ENCODE measurements around the gene AMPD2. TPM values are rescaled to one million over a fixed set of nuclear protein-coding genes. Genes with fewer than 3 reads are reported as not detected.

AMPD2 gene
- total RNA-seq, 4 donors from 2014 or later = 21.3 to 59.7 (median 39.0) TPM

DNA sequence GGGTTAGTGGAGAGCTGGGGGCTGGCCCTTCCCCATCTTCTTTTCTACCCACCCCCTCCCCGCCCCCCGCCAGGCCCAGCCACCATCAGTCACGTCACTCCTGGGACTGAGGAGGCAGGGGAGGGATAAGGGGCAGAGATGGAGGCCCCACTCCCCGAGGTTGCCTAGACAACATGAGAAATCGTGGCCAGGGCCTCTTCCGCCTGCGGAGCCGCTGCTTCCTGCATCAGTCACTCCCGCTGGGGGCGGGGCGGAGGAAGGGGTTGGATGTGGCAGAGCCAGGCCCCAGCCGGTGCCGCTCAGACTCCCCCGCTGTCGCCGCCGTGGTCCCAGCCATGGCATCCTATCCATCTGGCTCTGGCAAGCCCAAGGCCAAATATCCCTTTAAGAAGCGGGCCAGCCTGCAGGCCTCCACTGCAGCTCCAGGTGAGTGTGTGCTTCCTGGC is 1.2 kb downstream of the AMPD2 start:
- Histone ChIP-seq H3K9me3 (no peaks in the 10 kb centered on the region), H3K4me3 (peak overlapping the region; percentile 55 to 60 (median 56)), H3K27ac (peak overlapping the region; percentile 83 to 89 (median 84)), H3K27me3 (no peaks in the 10 kb centered on the region), H3K36me3 (no peaks in the 10 kb centered on the region), H3K4me1 (peaks cover 9 to 48% (median 30%) of the 10 kb centered on the region in 4 donors)
- TF ChIP-seq EP300 (IDR thresholded peaks at IDR 0.05; ENCODE audit: low read depth) = no peak
- TF ChIP-seq POLR2AphosphoS5 (IDR thresholded peaks at IDR 0.05) = peak; percentile 34 to 60 (median 36)
- in situ Hi-C loops (cut with MboI; ENCODE audit: low pct_ligation_motif_present in 1 of 4, low pct_unique_long_range_greater_than_20kb in 1 of 4, low sequenced_read_pairs in 3 of 4) = loop anchor here in 2 of 4 donors (5.0 to 10.0 kb wide), 2 partner anchors 74 to 76 kb away; partner anchors contain the start of gene GNAI3 (in 2 of the 2)
- 0% methylated on average over 14 of the region's 18 CpGs; no CpG with 5 or more reads in 1 of the 2 donors for WGBS, 2 donors (ENCODE audit: low coverage in 1 of 2)
- DNase-seq = peak; percentile 94
- intact Hi-C loops (cut with DNase I; ENCODE audit: low total_unique reads) = no loop called here

DNA sequence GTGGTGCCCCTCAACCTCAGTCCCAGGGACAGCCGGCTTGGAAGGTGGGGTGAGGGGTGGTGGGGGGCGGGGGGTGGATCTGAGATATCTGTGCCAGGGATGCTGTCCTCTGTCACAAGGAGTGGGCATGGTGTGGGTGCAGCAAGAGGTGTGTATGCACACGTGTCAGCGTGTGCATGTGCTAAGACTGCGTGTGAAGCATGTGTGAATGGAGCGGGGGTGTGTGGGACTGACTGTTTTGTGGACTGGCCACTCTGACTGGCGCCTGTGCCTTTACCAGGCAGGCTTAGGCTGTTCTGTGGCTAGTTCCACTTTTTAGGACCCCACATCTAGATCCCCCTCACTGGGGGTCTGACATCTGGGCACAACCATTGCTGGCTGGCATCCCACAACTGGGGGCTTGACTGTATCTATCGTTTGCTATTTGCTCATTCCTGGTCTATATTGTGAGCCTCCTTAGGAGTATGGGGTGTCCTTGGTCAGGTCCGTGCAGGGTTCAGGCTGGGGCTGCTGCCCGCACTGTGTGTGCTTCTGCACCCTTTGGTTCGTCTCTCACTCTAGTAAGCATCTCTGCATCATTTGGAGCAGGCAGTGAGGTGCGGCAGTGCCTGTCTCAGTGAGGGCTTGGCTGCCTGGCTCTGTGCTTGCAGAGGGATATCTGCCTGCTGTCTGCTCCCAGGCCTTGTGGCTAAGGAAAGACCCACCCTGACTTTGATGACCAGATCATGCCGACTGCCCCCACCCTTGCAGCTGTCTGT is 1.9 kb downstream of the AMPD2 start:
- DNase-seq = no peak
- Histone ChIP-seq H3K4me3 (peak overlapping the region; percentile 55 to 60 (median 56)), H3K4me1 (peaks cover 9 to 48% (median 30%) of the 10 kb centered on the region in 4 donors), H3K27me3 (no peaks in the 10 kb centered on the region), H3K36me3 (no peaks in the 10 kb centered on the region), H3K27ac (peak overlapping the region; percentile 83 to 89 (median 84)), H3K9me3 (no peaks in the 10 kb centered on the region)
- in situ Hi-C loops (cut with MboI; ENCODE audit: low pct_ligation_motif_present in 1 of 4, low pct_unique_long_range_greater_than_20kb in 1 of 4, low sequenced_read_pairs in 3 of 4) = loop anchor here in 2 of 4 donors (5.0 to 10.0 kb wide), 2 partner anchors 74 to 77 kb away; partner anchors contain the start of gene GNAI3 (in 2 of the 2)
- intact Hi-C loops (cut with DNase I; ENCODE audit: low total_unique reads) = no loop called here
- no peak for TF ChIP-seq POLR2AphosphoS5 (IDR thresholded peaks at IDR 0.05)
- no peak for TF ChIP-seq POLR2A (IDR thresholded peaks at IDR 0.05)
- no peak for TF ChIP-seq EP300 (IDR thresholded peaks at IDR 0.05; ENCODE audit: low read depth)
- WGBS, 2 donors (ENCODE audit: low coverage in 1 of 2) = 0 to 38% methylated on average over 2 to 11 of the region's 13 CpGs

DNA sequence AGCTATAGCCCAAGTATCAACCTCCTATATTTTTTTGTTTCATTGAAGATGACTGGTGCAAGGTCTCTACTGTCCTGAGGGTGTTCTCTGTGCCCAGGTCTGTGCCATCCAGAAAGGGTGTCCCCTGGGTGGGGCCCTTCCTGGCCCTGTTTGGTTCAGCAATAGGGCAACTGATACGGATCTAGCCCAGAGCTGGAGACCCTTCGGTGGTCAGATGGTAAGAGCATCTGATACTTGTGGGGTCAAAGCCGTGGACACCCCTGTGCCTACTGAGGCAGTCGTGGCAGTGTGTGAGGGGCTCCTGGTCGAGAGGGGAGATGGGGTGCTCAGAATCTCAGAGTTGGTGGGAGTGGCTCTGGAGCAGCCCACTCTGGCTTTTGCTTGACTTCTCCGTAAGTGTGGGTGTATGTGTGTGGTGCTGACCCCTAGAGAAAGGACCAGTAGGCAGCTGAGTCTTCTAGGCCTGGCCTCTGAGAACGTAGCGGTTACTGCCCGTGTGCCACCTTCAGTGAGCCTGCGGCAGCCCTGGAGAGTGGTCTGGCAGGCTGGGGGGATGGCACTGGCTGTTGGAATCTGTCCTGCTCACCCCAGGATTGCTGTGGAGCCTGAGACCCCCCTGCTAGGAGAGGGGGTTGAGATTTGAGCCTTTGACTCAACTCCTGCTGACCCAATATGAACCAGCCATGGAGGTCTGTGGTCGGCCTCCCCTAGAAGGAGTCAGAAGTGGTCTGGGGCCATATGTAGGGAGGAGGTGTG is 2.7 kb downstream of the AMPD2 start:
- H3K27ac ChIP-seq = no peak overlapping the region
- H3K4me1 ChIP-seq = peaks cover 9 to 48% (median 30%) of the 10 kb centered on the region in 4 donors
- intact Hi-C loops (cut with DNase I; ENCODE audit: low total_unique reads) = no loop called here
- in situ Hi-C loops (cut with MboI; ENCODE audit: low pct_ligation_motif_present in 1 of 4, low pct_unique_long_range_greater_than_20kb in 1 of 4, low sequenced_read_pairs in 3 of 4) = loop anchor here in 2 of 4 donors (5.0 to 10.0 kb wide), 2 partner anchors 75 to 78 kb away; partner anchors contain the start of gene GNAI3 (in 2 of the 2)
- WGBS, 2 donors (ENCODE audit: low coverage in 1 of 2) = 83% methylated on average over 11 of the region's 11 CpGs; no CpG with 5 or more reads in 1 of the 2 donors
- H3K36me3 ChIP-seq = no peaks in the 10 kb centered on the region
- DNase-seq = no peak
- H3K27me3 ChIP-seq = no peaks in the 10 kb centered on the region
- no peak for TF ChIP-seq POLR2AphosphoS5 (IDR thresholded peaks at IDR 0.05)
- TF ChIP-seq, protein P1, sequence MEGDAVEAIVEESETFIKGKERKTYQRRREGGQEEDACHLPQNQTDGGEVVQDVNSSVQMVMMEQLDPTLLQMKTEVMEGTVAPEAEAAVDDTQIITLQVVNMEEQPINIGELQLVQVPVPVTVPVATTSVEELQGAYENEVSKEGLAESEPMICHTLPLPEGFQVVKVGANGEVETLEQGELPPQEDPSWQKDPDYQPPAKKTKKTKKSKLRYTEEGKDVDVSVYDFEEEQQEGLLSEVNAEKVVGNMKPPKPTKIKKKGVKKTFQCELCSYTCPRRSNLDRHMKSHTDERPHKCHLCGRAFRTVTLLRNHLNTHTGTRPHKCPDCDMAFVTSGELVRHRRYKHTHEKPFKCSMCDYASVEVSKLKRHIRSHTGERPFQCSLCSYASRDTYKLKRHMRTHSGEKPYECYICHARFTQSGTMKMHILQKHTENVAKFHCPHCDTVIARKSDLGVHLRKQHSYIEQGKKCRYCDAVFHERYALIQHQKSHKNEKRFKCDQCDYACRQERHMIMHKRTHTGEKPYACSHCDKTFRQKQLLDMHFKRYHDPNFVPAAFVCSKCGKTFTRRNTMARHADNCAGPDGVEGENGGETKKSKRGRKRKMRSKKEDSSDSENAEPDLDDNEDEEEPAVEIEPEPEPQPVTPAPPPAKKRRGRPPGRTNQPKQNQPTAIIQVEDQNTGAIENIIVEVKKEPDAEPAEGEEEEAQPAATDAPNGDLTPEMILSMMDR (IDR thresholded peaks at IDR 0.05) = no peak
- no peak for TF ChIP-seq EP300 (IDR thresholded peaks at IDR 0.05; ENCODE audit: low read depth)
- no peak for TF ChIP-seq POLR2A (IDR thresholded peaks at IDR 0.05)
- no peak overlapping the region for H3K4me3 ChIP-seq
- H3K9me3 ChIP-seq = no peaks in the 10 kb centered on the region

DNA sequence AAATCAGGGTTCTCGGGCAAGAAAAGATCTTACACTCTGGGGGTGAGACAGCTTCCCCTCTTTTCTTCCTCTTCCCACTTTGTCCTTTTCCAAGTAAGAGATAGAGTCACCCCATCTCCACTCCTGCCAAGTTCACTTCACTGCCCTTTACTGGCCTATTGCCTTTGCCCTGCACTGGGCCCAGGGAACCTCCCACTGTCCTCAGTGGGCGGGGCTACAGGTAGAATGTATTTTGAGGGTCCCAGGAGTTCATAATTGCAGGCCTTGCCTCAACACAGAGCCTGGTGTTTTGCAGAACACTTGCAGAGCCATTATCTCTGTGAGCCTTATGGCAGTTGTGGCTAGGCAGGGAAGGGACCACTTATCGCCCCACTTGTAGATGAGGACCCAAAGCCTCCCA is 3.3 kb downstream of the AMPD2 start:
- no peaks in the 10 kb centered on the region for H3K36me3 ChIP-seq
- H3K9me3 ChIP-seq = no peaks in the 10 kb centered on the region
- peaks cover 9 to 48% (median 30%) of the 10 kb centered on the region in 4 donors for H3K4me1 ChIP-seq
- H3K4me3 ChIP-seq = no peak overlapping the region
- H3K27ac ChIP-seq = no peak overlapping the region
- TF ChIP-seq EP300 (IDR thresholded peaks at IDR 0.05; ENCODE audit: low read depth) (no peak), POLR2A (IDR thresholded peaks at IDR 0.05) (no peak), POLR2AphosphoS5 (IDR thresholded peaks at IDR 0.05) (no peak)
- TF ChIP-seq, protein P1 (IDR thresholded peaks at IDR 0.05) = no peak
- in situ Hi-C loops (cut with MboI; ENCODE audit: low pct_ligation_motif_present in 1 of 4, low pct_unique_long_range_greater_than_20kb in 1 of 4, low sequenced_read_pairs in 3 of 4) = loop anchor here in 2 of 4 donors (5.0 to 10.0 kb wide), 2 partner anchors 76 to 78 kb away; partner anchors contain the start of gene GNAI3 (in 2 of the 2)
- 97% methylated on average over 3 of the region's 3 CpGs; no CpG with 5 or more reads in 1 of the 2 donors for WGBS, 2 donors (ENCODE audit: low coverage in 1 of 2)
- DNase-seq = no peak
- intact Hi-C loops (cut with DNase I; ENCODE audit: low total_unique reads) = no loop called here
- H3K27me3 ChIP-seq = no peaks in the 10 kb centered on the region

Data from transverse colon (tissue), 4 donors.